K562 (cell line): ENCODE data around the gene PIERCE2. TPM values are rescaled to one million over a fixed set of nuclear protein-coding genes. Genes with fewer than 3 reads are reported as not detected.

Source experiments
- ARID2 ChIP-seq: fragments of 450-650 bp; IDR thresholded peaks from 2 replicates; pipeline ENCODE4 v1.6.1; 2017; ENCODE audit warnings: antibody characterized with exemption, mild to moderate bottlenecking
- CBFA2T3 ChIP-seq: fragments of 450-650 bp; IDR thresholded peaks from 2 replicates; pipeline ENCODE4 v1.6.1; 2017
- CEBPG ChIP-seq, 3 experiments: fragments of 200-800 bp in 1 of 3; sonication (Bioruptor generic) in 1 of 3; sonication (generic) in 1 of 3; formaldehyde crosslinking in 1 of 3; IDR thresholded peaks in 2 of 3; conservative IDR thresholded peaks in 1 of 3; 2 replicates each; pipeline versions ENCODE4 v1.6.1 to v1.8.0; 2016 to 2022; ENCODE audit warnings: missing compliant biosample characterization in 2 of 3, missing genetic modification characterization in 2 of 3, mild to moderate bottlenecking in 1 of 3, missing genetic modification reagents in 1 of 3
- COPS2 ChIP-seq: fragments of 450-650 bp; conservative IDR thresholded peaks from 2 replicates; pipeline ENCODE4 v1.6.1; 2016; ENCODE audit warnings: mild to moderate bottlenecking, moderate library complexity
- DIDO1 ChIP-seq: fragments of 450-650 bp; IDR thresholded peaks from 2 replicates; pipeline ENCODE4 v1.6.1; 2016; ENCODE audit warnings: low read depth, missing biosample characterization, missing genetic modification characterization
- GMEB1 ChIP-seq: fragments of 250-450 bp; sonication (Bioruptor Pico); IDR thresholded peaks from 2 replicates; pipeline ENCODE4 v1.4.0; 2020; ENCODE audit warnings: mild to moderate bottlenecking
- GTF3C2 ChIP-seq: IDR thresholded peaks from 3 replicates; pipeline ENCODE4 v1.6.1; 2011; ENCODE audit warnings: borderline replicate concordance, mild to moderate bottlenecking, moderate library complexity; ENCODE audit not compliant: insufficient read length; ENCODE audit errors: extremely low read depth
- HDAC3 ChIP-seq: fragments of 450-650 bp; IDR thresholded peaks from 2 replicates; pipeline ENCODE4 v1.6.1; 2018; ENCODE audit warnings: borderline replicate concordance, mild to moderate bottlenecking, moderate library complexity; ENCODE audit not compliant: partially characterized antibody
- MAZ ChIP-seq, 2 experiments: fragments of 450-650 bp in 1 of 2; sonication (generic) in 1 of 2; formaldehyde crosslinking; IDR thresholded peaks in 1 of 2; conservative IDR thresholded peaks in 1 of 2; 2 replicates each; pipeline versions ENCODE4 v1.4.0 to v1.5.0; 2020; ENCODE audit warnings: mild to moderate bottlenecking in 1 of 2, missing genetic modification reagents in 1 of 2
- POLR2AphosphoS5 ChIP-seq: IDR thresholded peaks from 2 replicates; pipeline ENCODE4 v1.6.1; 2011; ENCODE audit warnings: mild to moderate bottlenecking, low read depth, low read length, moderate library complexity; ENCODE audit not compliant: control insufficient read depth, insufficient read depth
- POLR3A ChIP-seq: IDR thresholded peaks from 2 replicates; pipeline ENCODE4 v1.6.1; 2011; ENCODE audit warnings: borderline replicate concordance, mild to moderate bottlenecking, moderate library complexity; ENCODE audit not compliant: insufficient read length, insufficient read depth; ENCODE audit errors: extremely low read depth
- PURB ChIP-seq: sonication (generic); formaldehyde crosslinking; IDR thresholded peaks from 2 replicates; pipeline ENCODE4 v1.9.0; 2021; ENCODE audit warnings: low read depth, mild to moderate bottlenecking, missing genetic modification reagents
- RCOR1 ChIP-seq, 2 experiments: IDR thresholded peaks; 2 replicates each; pipeline ENCODE4 v1.6.1; 2012; ENCODE audit warnings: low read depth in 2 of 2, low read length in 2 of 2, borderline replicate concordance in 1 of 2, improper control_type of control experiment in 1 of 2
- TCF3 ChIP-seq: sonication (generic); formaldehyde crosslinking; IDR thresholded peaks from 2 replicates; pipeline ENCODE4 v1.4.0; 2020; ENCODE audit warnings: mild to moderate bottlenecking, missing genetic modification reagents
- ZNF41 ChIP-seq: fragments of 250-450 bp; sonication (Bioruptor Pico); conservative IDR thresholded peaks from 2 replicates; pipeline ENCODE4 v1.4.0; 2020; ENCODE audit warnings: mild to moderate bottlenecking
- ZNF444 ChIP-seq: fragments of 250-450 bp; sonication (Bioruptor Pico); IDR thresholded peaks from 2 replicates; pipeline ENCODE4 v1.4.0; 2020; ENCODE audit warnings: mild to moderate bottlenecking, moderate library complexity
- ZNF592 ChIP-seq: fragments of 450-650 bp; IDR thresholded peaks from 2 replicates; pipeline ENCODE4 v1.6.1; 2017; ENCODE audit warnings: antibody characterized with exemption, mild to moderate bottlenecking
- polyA plus RNA-seq, 8 experiments: library from polyadenylated mRNA; depleted of rRNA in 4 of 8; stranded (reverse) in 5 of 8; unstranded in 3 of 8; fragments of >200 nt; fragmentation: Nextera tagmentation in 2 of 8; fragmentation: Illumina TruSeq in 1 of 8; extraction: Ambion mirVana in 2 of 8; extraction: Trizol in 1 of 8; gene quantifications; 2 replicates each; pipeline versions ENCODE4 v1.2.1 to v1.2.3, GENCODE V29; 2011 to 2014; ENCODE audit warnings: inconsistent platforms in 1 of 8, missing spikeins in 1 of 8
- total RNA-seq, 7 experiments: library from RNA; depleted of rRNA in 6 of 7; stranded (reverse); fragments of >200 nt in 6 of 7; fragmentation: Illumina TruSeq in 2 of 7; extraction: Trizol in 2 of 7; gene quantifications; 2 replicates each; pipeline versions ENCODE4 v1.2.1 to v1.2.3, GENCODE V29; 2011 to 2021; ENCODE audit warnings: low replicate concordance in 1 of 7

The PIERCE2 gene
- total and polyA plus RNA-seq, 9 of the 15 experiments (the other 6 are each of a cell fraction or from before 2014, with no cell fraction given), result 2.9 to 4.8 (median 4.0) TPM

- TF ChIP-seq GMEB1 (no peak), GTF3C2 (no peak), PURB (no peak), ARID2 (no peak), DIDO1 (tag) (no peak), ZNF41 (no peak), ZNF444 (CRISPR knock-in tag) (no peak), POLR2AphosphoS5 (no peak), COPS2 (no peak), RCOR1 (IDR thresholded peaks at IDR 0.05; ENCODE audit: borderline replicate concordance in 1 of 2, low read depth in 2 of 2, low read length in 2 of 2) (peak in 1 of 2 experiments; percentile 61; a peak in 1 of 4 replicates), MAZ (CRISPR knock-in tag; conservative IDR thresholded peaks at IDR 0.05 in 1 of 2, IDR thresholded peaks at IDR 0.05 in 1 of 2) (0 out of 4 replicates have a peak, but pooled peaks of 1 of the 2 experiments have one; percentile 16), HDAC3 (peak; percentile 35), CBFA2T3 (peak; percentile 58), CEBPG (CRISPR knock-in tag; IDR thresholded peaks at IDR 0.05) (peak; percentile 95), CEBPG (tag; conservative IDR thresholded peaks at IDR 0.05 in 1 of 2, IDR thresholded peaks at IDR 0.05 in 1 of 2) (peak; percentile 97 to 99), POLR3A (no peak), TCF3 (CRISPR knock-in tag) (peak; percentile 59), ZNF592 (peak; percentile 83)
Observed at GRCh38 chr15:55403531-55403930, 4.8 kb upstream of the PIERCE2 start (continued).
